Endometrial microvascular endothelial cells (primary cell): ENCODE results near the gene LRRIQ4. TPM values are rescaled to one million over a fixed set of nuclear protein-coding genes. Genes with fewer than 3 reads are reported as not detected.

Experiments
- in situ Hi-C: cut with HindIII; loops from 2 replicates; pipeline ENCODE4 v1.10.0; 2017; ENCODE audit warnings: low sequenced_read_pairs, low pct_unique_long_range_greater_than_20kb; ENCODE audit errors: inconsistent ontology term
- total RNA-seq: library from RNA; depleted of rRNA; stranded (reverse); fragments of >200 nt; gene quantifications from one replicate; pipeline ENCODE4 v1.2.3, GENCODE V29; 2015; ENCODE audit errors: inconsistent ontology term

The LRRIQ4 gene
- not detected for total RNA-seq

- in situ Hi-C loops = no loop called here
Observed at GRCh38 chr3:169812332-169813235, at the start of gene LRRIQ4, which contains the start of gene LRRC34. LRRIQ4 (plus strand) TSS chr3:169812870; CDS start chr3:169821922, 9,052 bp downstream. LRRC34 (minus strand) TSS chr3:169812904; CDS start chr3:169812548, 356 bp downstream.

DNA sequence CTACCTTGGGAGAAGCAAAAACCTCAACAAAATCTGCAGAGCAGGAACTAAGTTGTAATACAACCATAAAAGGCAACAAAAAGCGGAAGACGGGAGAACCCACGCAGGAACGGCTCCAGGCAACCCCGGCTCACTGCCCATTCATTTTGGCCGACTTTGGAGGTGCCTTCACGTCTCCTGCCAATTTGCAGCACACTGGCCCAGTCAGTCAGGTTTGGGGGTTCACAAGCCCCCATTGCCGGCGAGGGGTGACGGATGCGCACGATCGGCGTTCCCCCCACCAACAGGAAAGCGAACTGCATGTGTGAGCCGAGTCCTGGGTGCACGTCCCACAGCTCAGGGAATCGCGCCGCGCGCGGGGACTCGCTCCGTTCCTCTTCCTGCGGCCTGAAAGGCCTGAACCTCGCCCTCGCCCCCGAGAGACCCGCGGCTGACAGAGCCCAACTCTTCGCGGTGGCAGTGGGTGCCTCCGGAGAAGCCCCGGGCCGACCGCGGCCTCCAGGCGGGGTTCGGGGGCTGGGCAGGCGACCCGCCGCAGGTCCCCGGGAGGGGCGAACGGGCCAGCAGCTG lies 48.3 kb upstream of the LRRIQ4 start:
- in situ Hi-C loops = no loop called here

- in situ Hi-C loops = no loop called here
Observed at GRCh38 chr3:169764882-169765612, 47.6 kb upstream of the LRRIQ4 start, which contains the start of gene TERC. TERC (minus strand) TSS chr3:169765060.

- in situ Hi-C loops = no loop called here
Observed at GRCh38 chr3:169769287-169770181, 43.1 kb upstream of the LRRIQ4 start, which contains the start of gene ACTRT3. ACTRT3 (minus strand) TSS chr3:169769561; CDS start chr3:169769520, 41 bp downstream.

- in situ Hi-C loops = no loop called here
Observed at GRCh38 chr3:169771497-169772304, 41.0 kb upstream of the LRRIQ4 start.

DNA sequence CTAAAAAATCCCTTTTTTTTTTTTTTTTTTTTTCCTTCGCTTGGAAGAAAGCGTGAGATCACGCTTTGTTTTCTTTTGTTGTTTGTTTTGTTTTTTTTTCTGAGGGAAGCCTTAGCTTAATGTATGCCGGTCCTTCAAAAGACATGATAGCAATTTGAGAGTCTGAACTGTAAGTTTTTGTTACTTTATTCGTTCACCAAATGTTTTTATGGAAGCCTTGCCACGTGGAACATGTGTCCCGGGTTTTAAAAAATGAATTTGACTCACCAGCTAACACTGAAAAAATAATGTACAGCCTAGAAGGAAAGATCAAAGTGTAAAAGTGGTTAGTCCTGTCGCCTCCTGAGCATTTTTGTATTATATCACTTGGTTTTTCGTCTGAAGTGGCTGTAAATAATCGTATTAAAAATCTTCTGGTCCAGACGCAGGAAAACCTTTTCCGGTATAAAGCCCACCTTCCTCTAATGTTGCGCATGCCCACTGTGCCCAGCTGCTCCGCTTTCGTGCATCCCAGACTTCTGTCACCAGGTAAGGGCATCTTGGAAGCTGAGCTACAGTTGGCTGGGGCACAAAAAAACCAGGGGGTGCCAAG lies 40.3 kb upstream of the LRRIQ4 start:
- in situ Hi-C loops = no loop called here

DNA sequence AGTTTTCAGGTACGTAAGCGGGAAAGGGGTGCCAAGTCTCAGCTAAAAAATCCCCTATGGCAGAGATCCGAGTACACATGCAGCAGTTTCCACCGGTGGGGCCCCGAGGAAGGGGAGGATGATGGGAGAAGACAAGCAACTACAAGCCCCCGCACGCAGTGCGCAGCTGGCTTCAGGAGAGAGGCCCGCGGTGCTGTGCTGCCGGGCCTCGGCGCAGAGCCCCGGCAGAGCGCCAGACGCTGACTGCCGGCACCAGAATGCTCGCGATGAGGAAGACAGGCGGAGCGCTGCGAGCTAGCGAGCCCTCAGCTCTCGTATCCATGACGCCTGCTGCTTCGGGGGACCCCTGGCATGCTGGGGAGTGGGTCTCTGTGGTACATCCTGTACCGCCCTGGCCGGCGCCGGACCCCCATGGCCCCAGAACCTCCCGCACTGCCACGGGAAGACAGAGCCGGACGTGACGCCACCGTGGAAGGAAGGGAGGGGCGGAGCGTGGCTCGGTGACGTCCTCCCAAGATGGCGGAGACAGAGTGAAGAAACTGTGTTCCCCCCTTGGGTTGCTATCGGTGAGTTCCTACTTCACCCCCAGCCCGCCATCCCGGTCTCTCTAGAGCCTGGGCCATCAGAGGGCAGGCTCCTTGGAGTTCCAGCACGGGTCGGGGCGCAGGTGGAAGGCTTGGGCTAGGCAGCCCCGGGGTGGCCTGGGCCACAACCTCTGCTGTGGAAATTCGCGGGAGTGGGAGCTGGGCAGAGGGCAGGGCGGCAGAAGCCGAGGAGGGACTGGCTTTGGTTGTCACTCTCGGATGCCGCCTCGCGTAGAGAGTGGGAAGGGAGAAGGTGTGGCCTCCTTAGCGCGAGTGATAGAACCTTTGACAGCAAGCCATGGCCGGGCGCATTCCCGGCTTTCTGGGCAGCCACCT lies 39.5 kb upstream of the LRRIQ4 start, which contains the start of gene MYNN:
TSS of gene MYNN (plus strand) at position 500 of the 920 bp plus-strand sequence. CDS start 900 bp downstream, outside the sequence.
- in situ Hi-C loops = no loop called here

GRCh38 chr3:169774186-169774585 lies 38.5 kb upstream of the LRRIQ4 start:
- in situ Hi-C loops = no loop called here

DNA sequence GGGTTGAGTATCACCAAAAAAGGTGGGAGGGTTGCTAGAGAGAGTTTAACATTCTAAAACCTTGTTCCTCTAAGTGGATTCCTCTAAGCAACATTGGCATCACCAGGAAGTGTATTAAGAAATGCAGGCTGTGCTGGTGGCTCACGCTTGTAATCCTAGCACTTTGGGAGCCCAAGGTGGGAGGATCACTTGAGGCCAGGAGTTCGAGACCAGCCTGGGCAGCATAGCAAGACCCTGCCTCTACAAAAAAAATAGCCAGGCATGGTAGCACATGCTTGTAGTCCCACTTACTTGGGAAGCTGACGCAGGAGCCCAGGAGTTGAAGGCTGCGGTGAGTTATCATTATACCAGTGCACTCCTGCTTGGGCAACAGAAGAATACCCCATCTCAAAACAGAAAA lies 34.8 kb upstream of the LRRIQ4 start:
- in situ Hi-C loops = no loop called here

DNA sequence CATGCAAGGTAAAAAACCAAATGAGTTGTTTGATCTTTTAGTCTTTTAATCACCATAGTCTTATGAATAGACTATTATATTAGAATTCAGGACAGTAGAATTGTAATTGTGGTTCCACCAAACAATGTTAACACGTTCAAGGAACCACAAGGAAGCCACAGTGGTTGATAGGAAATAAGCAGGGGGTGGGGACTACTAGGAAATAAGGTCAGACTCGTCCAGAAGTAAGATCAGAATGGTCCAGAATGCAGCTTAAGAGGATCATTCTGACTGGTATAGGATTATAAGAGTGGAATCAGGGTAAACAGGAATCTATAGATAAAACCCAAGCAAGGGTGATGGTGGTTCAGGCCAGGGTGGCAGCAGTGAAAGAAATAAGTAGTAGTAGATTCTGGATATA lies 31.9 kb upstream of the LRRIQ4 start:
- in situ Hi-C loops = no loop called here

- in situ Hi-C loops = no loop called here
Observed at GRCh38 chr3:169781209-169781855, 31.3 kb upstream of the LRRIQ4 start.

DNA sequence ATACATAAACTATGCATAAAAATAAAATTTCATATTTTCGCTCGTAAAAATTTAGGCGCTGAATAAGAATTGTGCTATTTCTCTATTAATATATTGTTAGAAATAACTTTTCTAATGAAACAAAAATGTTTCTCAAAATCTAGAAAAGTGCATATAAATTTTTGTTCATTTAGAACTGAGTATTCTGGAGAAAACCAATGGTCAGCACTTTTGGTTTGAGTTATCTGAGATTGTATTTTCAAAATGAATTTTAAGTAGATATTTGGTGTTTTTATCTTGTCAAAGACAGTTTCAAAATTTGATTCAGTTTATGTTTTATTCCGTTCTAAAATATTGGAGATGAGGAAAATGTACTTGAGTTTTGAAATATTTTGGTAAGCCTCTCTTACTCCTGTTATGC lies 25.6 kb upstream of the LRRIQ4 start:
- in situ Hi-C loops = no loop called here

DNA sequence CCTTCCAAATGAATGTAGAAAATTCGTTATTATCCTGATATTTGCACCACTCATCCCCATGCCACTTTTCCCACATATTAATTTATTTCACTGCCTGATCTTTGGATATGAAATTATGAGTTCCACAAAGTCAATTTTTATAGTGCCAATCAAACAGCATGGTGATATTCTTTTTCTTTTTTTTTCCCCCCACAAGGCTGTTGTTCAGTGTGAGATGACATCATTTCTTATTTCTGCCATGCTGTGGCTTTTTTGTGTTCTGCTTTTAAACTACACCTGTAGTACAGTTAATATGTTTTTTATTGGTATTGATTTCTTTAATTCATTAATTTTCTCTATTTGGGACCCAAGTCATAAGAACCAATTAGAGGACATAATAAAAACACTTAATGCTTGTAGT lies 24.9 kb upstream of the LRRIQ4 start:
- in situ Hi-C loops = no loop called here

- in situ Hi-C loops = no loop called here
Observed at GRCh38 chr3:169790219-169790618, 22.5 kb upstream of the LRRIQ4 start.

GRCh38 chr3:169790687-169791429 lies 21.8 kb upstream of the LRRIQ4 start:
- in situ Hi-C loops = no loop called here
